ENCODE data around the gene IQGAP2.

The IQGAP2 gene

DNA sequence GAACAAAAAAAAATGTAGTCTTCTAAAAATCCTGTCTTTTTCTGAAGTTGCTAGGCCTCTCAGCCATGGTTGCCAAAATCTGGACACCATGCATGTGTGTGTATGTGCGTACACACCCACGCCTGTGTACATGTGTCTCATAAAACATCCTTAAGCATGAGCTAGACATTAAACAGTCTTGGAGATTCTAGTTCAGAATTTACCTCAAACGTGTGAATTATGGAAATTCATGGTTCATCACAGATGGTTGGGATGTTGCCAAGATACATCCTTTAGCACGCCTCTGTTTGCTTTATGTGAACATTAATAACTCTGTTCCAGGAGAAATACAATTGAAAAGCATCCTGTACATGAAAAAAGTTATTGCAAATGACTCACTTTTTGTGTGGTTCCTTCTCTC is 167.1 kb downstream of the IQGAP2 start:
- TF ChIP-seq, protein P1, sequence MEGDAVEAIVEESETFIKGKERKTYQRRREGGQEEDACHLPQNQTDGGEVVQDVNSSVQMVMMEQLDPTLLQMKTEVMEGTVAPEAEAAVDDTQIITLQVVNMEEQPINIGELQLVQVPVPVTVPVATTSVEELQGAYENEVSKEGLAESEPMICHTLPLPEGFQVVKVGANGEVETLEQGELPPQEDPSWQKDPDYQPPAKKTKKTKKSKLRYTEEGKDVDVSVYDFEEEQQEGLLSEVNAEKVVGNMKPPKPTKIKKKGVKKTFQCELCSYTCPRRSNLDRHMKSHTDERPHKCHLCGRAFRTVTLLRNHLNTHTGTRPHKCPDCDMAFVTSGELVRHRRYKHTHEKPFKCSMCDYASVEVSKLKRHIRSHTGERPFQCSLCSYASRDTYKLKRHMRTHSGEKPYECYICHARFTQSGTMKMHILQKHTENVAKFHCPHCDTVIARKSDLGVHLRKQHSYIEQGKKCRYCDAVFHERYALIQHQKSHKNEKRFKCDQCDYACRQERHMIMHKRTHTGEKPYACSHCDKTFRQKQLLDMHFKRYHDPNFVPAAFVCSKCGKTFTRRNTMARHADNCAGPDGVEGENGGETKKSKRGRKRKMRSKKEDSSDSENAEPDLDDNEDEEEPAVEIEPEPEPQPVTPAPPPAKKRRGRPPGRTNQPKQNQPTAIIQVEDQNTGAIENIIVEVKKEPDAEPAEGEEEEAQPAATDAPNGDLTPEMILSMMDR (IDR thresholded peaks at IDR 0.05): no peak

- TF ChIP-seq, protein P1 (IDR thresholded peaks at IDR 0.05): peak; percentile 39
Observed at GRCh38 chr5:76571559-76571958, 168.5 kb downstream of the IQGAP2 start.

DNA sequence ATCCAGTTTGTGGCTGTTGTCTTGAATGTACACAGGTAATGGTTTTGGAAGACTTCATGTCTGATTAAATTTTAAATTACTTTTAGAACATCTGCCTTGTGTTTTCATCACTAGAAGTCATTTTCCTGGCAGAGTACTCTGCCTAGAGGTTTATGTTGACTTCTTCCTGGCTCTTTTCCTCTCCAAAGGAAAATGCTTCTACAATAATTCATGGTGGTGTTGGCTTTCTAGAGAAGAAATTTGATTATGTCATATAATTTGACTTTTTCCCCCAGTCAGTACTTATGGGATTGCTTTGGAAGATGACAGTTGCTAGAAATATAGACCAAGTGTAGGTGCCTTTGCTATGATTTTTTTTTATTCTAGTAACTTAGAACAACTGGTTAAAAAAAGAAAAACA is 173.4 kb downstream of the IQGAP2 start:
- TF ChIP-seq, protein P1 (IDR thresholded peaks at IDR 0.05): no peak

GRCh38 chr5:76576996-76577395 is 173.9 kb downstream of the IQGAP2 start:
- TF ChIP-seq, protein P1 (IDR thresholded peaks at IDR 0.05): no peak

- TF ChIP-seq, protein P1 (IDR thresholded peaks at IDR 0.05): no peak
Observed at GRCh38 chr5:76579166-76579937, 176.3 kb downstream of the IQGAP2 start.

- TF ChIP-seq, protein P1 (IDR thresholded peaks at IDR 0.05): no peak
Observed at GRCh38 chr5:76580981-76581380, 177.9 kb downstream of the IQGAP2 start.

DNA sequence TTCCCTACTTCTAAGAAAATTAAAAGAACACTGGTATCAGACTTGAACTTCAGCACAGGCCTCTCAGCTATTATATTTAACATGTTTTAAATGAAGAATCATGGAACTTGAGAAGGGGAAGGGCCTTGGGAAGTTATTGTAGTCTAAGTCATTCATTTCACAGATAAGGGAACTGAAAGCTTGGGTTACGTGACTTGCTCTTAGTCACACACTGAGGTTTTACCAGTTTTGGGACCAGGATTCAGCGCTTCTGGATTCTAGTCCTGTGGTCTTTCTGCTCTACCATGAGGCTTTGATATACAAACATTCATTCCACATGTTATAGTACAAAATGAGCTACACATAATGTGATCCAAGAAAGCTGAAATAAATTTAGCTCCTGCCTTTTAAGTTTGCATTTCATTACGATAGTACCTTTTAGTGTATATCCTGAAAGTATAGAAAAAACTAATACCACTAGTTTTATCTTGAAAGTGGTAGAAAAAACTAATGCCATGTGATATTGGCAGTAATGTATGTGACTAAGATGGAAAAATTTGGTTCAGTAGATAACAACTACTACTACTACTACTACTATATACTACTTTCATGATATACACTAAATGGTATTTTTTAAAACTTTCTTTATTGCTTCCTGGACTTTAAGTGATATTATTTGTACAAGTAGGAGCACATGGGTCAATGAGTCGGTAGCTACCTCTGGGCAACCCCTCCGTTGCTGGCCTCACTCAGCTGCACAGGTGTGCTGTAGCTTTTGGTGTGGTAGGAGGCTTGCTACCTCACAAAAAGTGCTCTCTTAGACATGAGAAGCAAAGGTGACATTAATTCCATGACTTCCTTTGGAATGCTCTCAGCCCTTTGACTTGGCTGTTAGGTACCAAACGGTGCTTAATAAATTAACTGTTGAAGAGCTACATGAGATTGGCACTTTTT is 179.4 kb downstream of the IQGAP2 start:
- TF ChIP-seq, protein P1 (IDR thresholded peaks at IDR 0.05): no peak

All from LNCAP (cell line).